ENCODE measurements around the gene MYRIP. TPM values are rescaled to one million over a fixed set of nuclear protein-coding genes. Genes with fewer than 3 reads are reported as not detected.

Gene MYRIP
- polyA plus RNA-seq, 1 experiment, result 0.06 TPM

GRCh38 chr3:40187945-40188344 is 378.5 kb downstream of the MYRIP start:
- no peak for DNase-seq (ENCODE audit: low read depth)
- ChIA-PET CTCF (interaction anchor here (0.6 to 12.1 kb wide), 4 partner anchors 8 to 788 kb away, joined by 3 to 245 read pairs (median 21); partner anchors contain the start of gene EIF1B), POLR2A (no interaction called here)
- TF ChIP-seq CTCF (IDR thresholded peaks at IDR 0.05; ENCODE audit: insufficient read depth, low read depth, low read length), result no peak
- Histone ChIP-seq H3K27me3 (ENCODE audit: control insufficient read depth, insufficient read depth, low read length) (peaks cover 2% of the 10 kb centered on the region; the same call in 1 of the 2 replicates), H3K36me3 (ENCODE audit: control insufficient read depth, insufficient read depth, low read length) (no peaks in the 10 kb centered on the region), H3K4me3 (ENCODE audit: low read depth, low read length) (no peak overlapping the region)

- TF ChIP-seq CTCF (IDR thresholded peaks at IDR 0.05; ENCODE audit: insufficient read depth, low read depth, low read length), result no peak
- H3K27me3 ChIP-seq (ENCODE audit: control insufficient read depth, insufficient read depth, low read length), result peaks cover 2% of the 10 kb centered on the region; the same call in 1 of the 2 replicates
- ChIA-PET POLR2A (no interaction called here), CTCF (interaction anchor here (0.6 to 12.1 kb wide), 3 partner anchors 9 to 125 kb away, joined by 5 to 245 read pairs (median 39); partner anchors contain the start of gene EIF1B)
- H3K4me3 ChIP-seq (ENCODE audit: low read depth, low read length), result no peak overlapping the region
- DNase-seq (ENCODE audit: low read depth), result no peak
- no peaks in the 10 kb centered on the region for H3K36me3 ChIP-seq (ENCODE audit: control insufficient read depth, insufficient read depth, low read length)
Observed at GRCh38 chr3:40189118-40189517, 379.7 kb downstream of the MYRIP start.

- no peak for DNase-seq (ENCODE audit: low read depth)
- H3K36me3 ChIP-seq (ENCODE audit: control insufficient read depth, insufficient read depth, low read length), result no peaks in the 10 kb centered on the region
- no peak for TF ChIP-seq CTCF (IDR thresholded peaks at IDR 0.05; ENCODE audit: insufficient read depth, low read depth, low read length)
- CTCF ChIA-PET, result interaction anchor here (6.4 to 12.1 kb wide), 2 partner anchors 10 to 124 kb away, joined by 39 to 245 read pairs; partner anchors contain the start of gene EIF1B
- peaks cover 2% of the 10 kb centered on the region; the same call in 1 of the 2 replicates for H3K27me3 ChIP-seq (ENCODE audit: control insufficient read depth, insufficient read depth, low read length)
- H3K4me3 ChIP-seq (ENCODE audit: low read depth, low read length), result no peak overlapping the region
- POLR2A ChIA-PET, result no interaction called here
Observed at GRCh38 chr3:40190056-40190455, 380.6 kb downstream of the MYRIP start.

- POLR2A ChIA-PET, result no interaction called here
Observed at GRCh38 chr3:40191251-40191650, 381.8 kb downstream of the MYRIP start.

More at GRCh38 chr3:40191251-40191650, 381.8 kb downstream of the MYRIP start:
- peaks cover 2% of the 10 kb centered on the region; the same call in 1 of the 2 replicates for H3K27me3 ChIP-seq (ENCODE audit: control insufficient read depth, insufficient read depth, low read length)
- CTCF ChIA-PET, result interaction anchor here (0.6 to 12.1 kb wide), 18 partner anchors 9 to 253 kb away, joined by 3 to 245 read pairs (median 4); partner anchors contain the start of gene EIF1B
- H3K36me3 ChIP-seq (ENCODE audit: control insufficient read depth, insufficient read depth, low read length), result no peaks in the 10 kb centered on the region
- no peak for TF ChIP-seq CTCF (IDR thresholded peaks at IDR 0.05; ENCODE audit: insufficient read depth, low read depth, low read length)
- H3K4me3 ChIP-seq (ENCODE audit: low read depth, low read length), result no peak overlapping the region
- DNase-seq (ENCODE audit: low read depth), result no peak

Data from BJ (cell line).